ENCODE results near the gene SMIM24.

The SMIM24 gene

GRCh38 chr19:3497757-3498520 is 17.6 kb upstream of the SMIM24 start:
- H3K9ac ChIP-seq (ENCODE audit: low read length), result no peak overlapping the region
- peak overlapping the region; percentile 67 for H2AK5ac ChIP-seq (ENCODE audit: low read length, severe bottlenecking)
- H4K8ac ChIP-seq (ENCODE audit: low read length), result no peak overlapping the region
- H3K4me1 ChIP-seq (ENCODE audit: control insufficient read depth, insufficient read depth, low read depth, low read length), result peaks cover 18% of the 10 kb centered on the region
- H3K79me1 ChIP-seq (replicated peaks; ENCODE audit: low read length, poor library complexity, severe bottlenecking), result peaks cover 19% of the 10 kb centered on the region
- H2AFZ ChIP-seq (ENCODE audit: low read depth, low read length), result no peak overlapping the region
- H2BK12ac ChIP-seq (ENCODE audit: low read length in 2 of 2), result no peak overlapping the region
- H3K18ac ChIP-seq (ENCODE audit: low read depth in 1 of 2, low read length in 2 of 2), result no peak overlapping the region
- no peak overlapping the region for H2BK15ac ChIP-seq (ENCODE audit: low read depth, poor library complexity, severe bottlenecking)
- no peaks in the 10 kb centered on the region for H3K9me3 ChIP-seq (ENCODE audit: control insufficient read depth, low read length)
- no peak overlapping the region for H3K4me3 ChIP-seq (ENCODE audit: insufficient read depth in 1 of 2, low read depth in 1 of 2, low read length in 2 of 2)
- H3K4me2 ChIP-seq (ENCODE audit: low read length, poor library complexity, severe bottlenecking), result peak overlapping the region; percentile 29
- peak overlapping the region; percentile 95 for H3K27ac ChIP-seq (ENCODE audit: low read length, poor library complexity, severe bottlenecking)
- 95% methylated on average over 5 of the region's 5 CpGs for WGBS
- peaks cover 30 to 44% of the 10 kb centered on the region in 2 experiments for H3K36me3 ChIP-seq (ENCODE audit: control insufficient read depth in 1 of 2, insufficient read depth in 2 of 2, low read depth in 1 of 2, low read length in 2 of 2)
- H4K91ac ChIP-seq (ENCODE audit: low read length), result no peak overlapping the region
- no peaks in the 10 kb centered on the region for H3K27me3 ChIP-seq (ENCODE audit: control insufficient read depth in 1 of 2, insufficient read depth in 1 of 2, low read length in 2 of 2)
- no peak overlapping the region for H2BK120ac ChIP-seq (ENCODE audit: low read depth, low read length)
- no peak overlapping the region for H3K23ac ChIP-seq (ENCODE audit: low read length in 2 of 2)
- H2BK5ac ChIP-seq (ENCODE audit: low read depth, low read length, poor library complexity, severe bottlenecking), result peak overlapping the region; percentile 63
- H3K14ac ChIP-seq (ENCODE audit: low read length in 2 of 2), result no peak overlapping the region
- H3K4ac ChIP-seq (ENCODE audit: low read depth in 1 of 2, low read length in 2 of 2), result no peak overlapping the region
- no peak for DNase-seq

GRCh38 chr19:3496392-3497273 is 16.3 kb upstream of the SMIM24 start:
- H3K36me3 ChIP-seq (ENCODE audit: control insufficient read depth in 1 of 2, insufficient read depth in 2 of 2, low read depth in 1 of 2, low read length in 2 of 2), result peaks cover 36 to 57% of the 10 kb centered on the region in 2 experiments
- WGBS, result 98% methylated on average over 32 of the region's 32 CpGs
- H3K14ac ChIP-seq (ENCODE audit: low read length in 2 of 2), result no peak overlapping the region

GRCh38 chr19:3494559-3494958 is 14.2 kb upstream of the SMIM24 start:
- no peak overlapping the region for H2BK5ac ChIP-seq (ENCODE audit: low read depth, low read length, poor library complexity, severe bottlenecking)
- H3K23ac ChIP-seq (ENCODE audit: low read length in 2 of 2), result no peak overlapping the region
- H3K4me3 ChIP-seq (ENCODE audit: insufficient read depth in 1 of 2, low read depth in 1 of 2, low read length in 2 of 2), result no peak overlapping the region
- H2BK120ac ChIP-seq (ENCODE audit: low read depth, low read length), result no peak overlapping the region
- H2BK15ac ChIP-seq (ENCODE audit: low read depth, poor library complexity, severe bottlenecking), result no peak overlapping the region
- no peak overlapping the region for H4K8ac ChIP-seq (ENCODE audit: low read length)
- no peak overlapping the region for H3K14ac ChIP-seq (ENCODE audit: low read length in 2 of 2)
- no peak overlapping the region for H3K18ac ChIP-seq (ENCODE audit: low read depth in 1 of 2, low read length in 2 of 2)
- no peak overlapping the region for H2AFZ ChIP-seq (ENCODE audit: low read depth, low read length)
- no peak overlapping the region for H3K4ac ChIP-seq (ENCODE audit: low read depth in 1 of 2, low read length in 2 of 2)
- H3K36me3 ChIP-seq (ENCODE audit: control insufficient read depth in 1 of 2, insufficient read depth in 2 of 2, low read depth in 1 of 2, low read length in 2 of 2), result peaks cover 40 to 75% of the 10 kb centered on the region in 2 experiments
- no peaks in the 10 kb centered on the region for H3K27me3 ChIP-seq (ENCODE audit: control insufficient read depth in 1 of 2, insufficient read depth in 1 of 2, low read length in 2 of 2)
- H2BK12ac ChIP-seq (ENCODE audit: low read length in 2 of 2), result no peak overlapping the region
- peaks cover 38% of the 10 kb centered on the region for H3K79me1 ChIP-seq (replicated peaks; ENCODE audit: low read length, poor library complexity, severe bottlenecking)
- peaks cover 38% of the 10 kb centered on the region for H3K4me1 ChIP-seq (ENCODE audit: control insufficient read depth, insufficient read depth, low read depth, low read length)
- H4K91ac ChIP-seq (ENCODE audit: low read length), result no peak overlapping the region
- no peaks in the 10 kb centered on the region for H3K9me3 ChIP-seq (ENCODE audit: control insufficient read depth, low read length)
- H2AK5ac ChIP-seq (ENCODE audit: low read length, severe bottlenecking), result no peak overlapping the region
- H3K4me2 ChIP-seq (ENCODE audit: low read length, poor library complexity, severe bottlenecking), result no peak overlapping the region
- over 99% methylated on average over 18 of the region's 18 CpGs for WGBS
- no peak overlapping the region for H3K9ac ChIP-seq (ENCODE audit: low read length)
- DNase-seq, result no peak
- no peak overlapping the region for H3K27ac ChIP-seq (ENCODE audit: low read length, poor library complexity, severe bottlenecking)

More at GRCh38 chr19:3496392-3497273, 16.3 kb upstream of the SMIM24 start:
- Histone ChIP-seq H2AK5ac (ENCODE audit: low read length, severe bottlenecking) (no peak overlapping the region), H2BK5ac (ENCODE audit: low read depth, low read length, poor library complexity, severe bottlenecking) (no peak overlapping the region), H2BK12ac (ENCODE audit: low read length in 2 of 2) (no peak overlapping the region), H3K4ac (ENCODE audit: low read depth in 1 of 2, low read length in 2 of 2) (no peak overlapping the region), H2BK120ac (ENCODE audit: low read depth, low read length) (no peak overlapping the region), H3K4me2 (ENCODE audit: low read length, poor library complexity, severe bottlenecking) (no peak overlapping the region), H2AFZ (ENCODE audit: low read depth, low read length) (no peak overlapping the region), H3K27me3 (ENCODE audit: control insufficient read depth in 1 of 2, insufficient read depth in 1 of 2, low read length in 2 of 2) (no peaks in the 10 kb centered on the region), H4K91ac (ENCODE audit: low read length) (no peak overlapping the region), H4K8ac (ENCODE audit: low read length) (no peak overlapping the region), H3K18ac (ENCODE audit: low read depth in 1 of 2, low read length in 2 of 2) (no peak overlapping the region), H3K9ac (ENCODE audit: low read length) (no peak overlapping the region), H3K27ac (ENCODE audit: low read length, poor library complexity, severe bottlenecking) (no peak overlapping the region), H3K79me1 (replicated peaks; ENCODE audit: low read length, poor library complexity, severe bottlenecking) (peaks cover 28% of the 10 kb centered on the region), H3K4me1 (ENCODE audit: control insufficient read depth, insufficient read depth, low read depth, low read length) (peaks cover 29% of the 10 kb centered on the region), H3K4me3 (ENCODE audit: insufficient read depth in 1 of 2, low read depth in 1 of 2, low read length in 2 of 2) (no peak overlapping the region), H3K9me3 (ENCODE audit: control insufficient read depth, low read length) (no peaks in the 10 kb centered on the region), H3K23ac (ENCODE audit: low read length in 2 of 2) (no peak overlapping the region), H2BK15ac (ENCODE audit: low read depth, poor library complexity, severe bottlenecking) (no peak overlapping the region)
- DNase-seq, result no peak

DNA sequence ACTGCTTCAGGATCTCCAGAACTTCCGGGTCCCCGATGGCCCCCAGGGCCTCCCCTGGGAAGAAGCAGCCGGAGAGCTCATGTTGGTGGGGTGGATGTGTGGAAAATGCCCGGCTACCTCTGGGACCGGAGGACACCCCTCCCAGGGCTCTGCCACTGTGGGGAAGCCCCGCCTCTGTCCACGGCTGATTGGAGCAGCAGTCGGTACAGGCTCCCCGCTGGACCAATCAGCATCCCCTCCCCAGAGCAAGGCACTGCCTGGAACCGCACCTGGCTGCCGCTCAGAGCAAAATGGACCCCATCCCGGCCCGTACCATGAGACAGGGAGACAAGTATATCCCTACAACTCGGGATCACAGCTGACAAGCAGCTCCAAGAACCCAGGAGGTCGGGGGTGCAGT is 13.7 kb upstream of the SMIM24 start:
- Histone ChIP-seq H3K23ac (ENCODE audit: low read length in 2 of 2) (no peak overlapping the region), H2BK120ac (ENCODE audit: low read depth, low read length) (no peak overlapping the region), H3K27ac (ENCODE audit: low read length, poor library complexity, severe bottlenecking) (no peak overlapping the region), H3K4me3 (ENCODE audit: insufficient read depth in 1 of 2, low read depth in 1 of 2, low read length in 2 of 2) (no peak overlapping the region), H3K4me1 (ENCODE audit: control insufficient read depth, insufficient read depth, low read depth, low read length) (peaks cover 38% of the 10 kb centered on the region), H2BK12ac (ENCODE audit: low read length in 2 of 2) (no peak overlapping the region), H4K91ac (ENCODE audit: low read length) (no peak overlapping the region), H3K4me2 (ENCODE audit: low read length, poor library complexity, severe bottlenecking) (no peak overlapping the region), H3K9ac (ENCODE audit: low read length) (no peak overlapping the region), H3K36me3 (ENCODE audit: control insufficient read depth in 1 of 2, insufficient read depth in 2 of 2, low read depth in 1 of 2, low read length in 2 of 2) (peaks cover 40 to 75% of the 10 kb centered on the region in 2 experiments), H2BK15ac (ENCODE audit: low read depth, poor library complexity, severe bottlenecking) (no peak overlapping the region), H3K27me3 (ENCODE audit: control insufficient read depth in 1 of 2, insufficient read depth in 1 of 2, low read length in 2 of 2) (no peaks in the 10 kb centered on the region), H3K79me1 (replicated peaks; ENCODE audit: low read length, poor library complexity, severe bottlenecking) (peaks cover 38% of the 10 kb centered on the region), H4K8ac (ENCODE audit: low read length) (no peak overlapping the region), H3K9me3 (ENCODE audit: control insufficient read depth, low read length) (no peaks in the 10 kb centered on the region), H3K14ac (ENCODE audit: low read length in 2 of 2) (no peak overlapping the region), H2AFZ (ENCODE audit: low read depth, low read length) (no peak overlapping the region), H3K4ac (ENCODE audit: low read depth in 1 of 2, low read length in 2 of 2) (no peak overlapping the region), H2AK5ac (ENCODE audit: low read length, severe bottlenecking) (no peak overlapping the region), H3K18ac (ENCODE audit: low read depth in 1 of 2, low read length in 2 of 2) (no peak overlapping the region), H2BK5ac (ENCODE audit: low read depth, low read length, poor library complexity, severe bottlenecking) (no peak overlapping the region)
- WGBS, result 89% methylated on average over 14 of the region's 15 CpGs
- DNase-seq, result no peak
